Fibroblast of lung (primary cell): ENCODE measurements around the gene TMEM163.

Source experiments
- CTCF ChIP-seq, 2 donors: IDR thresholded peaks in 1 of 2; conservative IDR thresholded peaks in 1 of 2; 1 replicate in 1 of 2; 2 replicates in 1 of 2; pipeline ENCODE4 v1.5.1; 2011 to 2012; ENCODE audit warnings: low read length in 2 of 2, control low read depth in 1 of 2, inconsistent platforms in 1 of 2, low read depth in 1 of 2, mild to moderate bottlenecking in 1 of 2
- EZH2 ChIP-seq: IDR thresholded peaks from 2 replicates; pipeline ENCODE4 v1.5.1; 2012; ENCODE audit warnings: low read length, control low read depth, mild to moderate bottlenecking; ENCODE audit errors: missing control alignments

- TF ChIP-seq CTCF (conservative IDR thresholded peaks at IDR 0.05 in 1 of 2, IDR thresholded peaks at IDR 0.05 in 1 of 2; ENCODE audit: low read depth in 1 of 2, low read length in 2 of 2) (no peak), EZH2 (no peak)
Observed at GRCh38 chr2:134621939-134622705, 96.7 kb downstream of the TMEM163 start.
